ENCODE measurements around the gene GUK1.

The GUK1 gene

DNA sequence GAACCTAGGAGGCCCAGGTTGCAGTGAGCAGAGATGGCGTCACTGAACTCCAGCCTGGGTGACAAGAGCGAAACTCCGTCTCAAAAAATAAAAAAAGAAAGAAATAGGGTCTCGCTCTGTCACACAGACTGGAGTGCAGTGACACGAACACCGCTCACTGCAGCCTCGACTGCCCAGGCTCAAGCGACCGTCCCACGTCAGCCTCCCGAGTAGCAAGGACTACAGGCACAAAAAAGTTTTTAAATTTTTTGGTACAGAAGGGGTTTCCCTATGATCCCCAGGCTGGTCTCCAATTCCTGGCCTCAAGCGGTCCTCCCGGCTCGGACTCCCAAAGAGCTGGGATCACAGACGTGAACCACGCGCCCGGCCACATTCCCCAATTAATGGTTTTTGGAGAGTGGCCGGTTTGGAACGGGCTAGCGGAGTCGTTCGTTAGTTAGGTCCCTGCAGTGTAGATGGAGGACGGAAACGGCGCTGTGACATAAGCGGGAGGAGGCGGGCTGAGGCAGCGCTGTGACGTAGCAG lies 611 bp upstream of the GUK1 start:
- DNase-seq: no peak

DNA sequence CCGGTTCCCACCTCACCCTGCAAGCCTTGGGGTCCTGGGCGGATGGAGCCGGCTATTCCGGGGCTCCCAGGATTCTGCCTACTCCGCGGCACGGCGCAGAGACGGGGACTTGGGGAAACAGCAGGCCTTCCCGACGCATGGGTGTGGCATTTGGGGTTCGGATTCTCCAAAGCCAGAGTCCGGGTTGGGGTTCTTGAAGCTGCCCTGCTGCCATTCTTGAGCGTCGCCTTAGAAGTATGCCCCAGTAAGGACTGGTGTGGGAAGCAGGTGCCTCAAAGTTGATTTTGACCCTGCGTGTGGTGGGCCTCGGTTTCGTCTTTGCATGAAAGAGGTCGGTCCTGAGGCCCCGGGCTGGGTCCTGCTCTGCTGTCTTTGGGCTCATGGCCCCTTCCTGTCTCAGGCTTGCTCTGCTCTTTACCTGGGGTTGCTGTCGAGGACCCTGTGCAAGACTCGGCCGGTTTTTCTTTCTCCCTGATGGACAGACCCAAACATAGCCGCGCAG lies 696 bp downstream of the GUK1 start:
- no peak for DNase-seq

DNA sequence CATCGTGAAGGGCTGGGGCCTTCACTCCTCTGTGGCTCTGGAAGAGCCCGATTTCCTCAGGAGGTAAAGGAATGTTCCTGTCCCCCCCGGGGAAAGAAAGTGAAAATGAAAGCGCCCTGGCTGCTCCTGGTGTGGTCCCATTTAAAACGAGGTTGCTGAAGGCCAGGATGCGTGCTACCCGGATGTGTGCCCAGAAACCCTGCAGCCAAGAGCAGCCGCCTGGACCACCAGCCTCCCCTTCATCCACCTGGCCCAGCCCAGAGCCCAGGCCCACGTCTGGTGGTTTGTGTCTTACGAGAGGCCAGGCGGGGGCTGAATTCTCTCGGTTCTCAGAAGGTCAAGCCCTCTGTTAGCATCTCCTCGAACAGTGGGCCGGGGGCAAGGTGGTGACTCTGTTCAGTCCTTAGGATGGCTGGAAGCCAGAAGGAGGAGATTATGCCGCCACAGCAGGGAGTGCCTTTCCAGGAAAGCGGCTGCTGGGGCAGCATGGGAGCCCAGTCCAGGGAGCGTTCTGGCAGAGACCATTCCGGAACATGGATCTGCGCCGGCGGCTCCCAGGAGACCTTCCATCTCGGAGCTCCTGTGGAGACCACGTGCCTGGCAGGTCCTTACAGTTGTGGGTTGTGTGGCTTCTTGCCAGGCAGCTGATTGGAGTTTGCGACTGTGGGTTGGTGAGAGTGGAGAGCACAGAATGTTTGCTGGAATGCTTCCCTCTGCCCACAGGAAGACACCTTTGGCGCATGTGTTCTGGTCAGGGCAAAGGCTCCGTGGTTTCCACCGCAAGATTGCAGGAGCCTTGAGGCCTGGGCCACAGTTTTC lies 1.4 kb downstream of the GUK1 start:
- no peak for DNase-seq

DNA sequence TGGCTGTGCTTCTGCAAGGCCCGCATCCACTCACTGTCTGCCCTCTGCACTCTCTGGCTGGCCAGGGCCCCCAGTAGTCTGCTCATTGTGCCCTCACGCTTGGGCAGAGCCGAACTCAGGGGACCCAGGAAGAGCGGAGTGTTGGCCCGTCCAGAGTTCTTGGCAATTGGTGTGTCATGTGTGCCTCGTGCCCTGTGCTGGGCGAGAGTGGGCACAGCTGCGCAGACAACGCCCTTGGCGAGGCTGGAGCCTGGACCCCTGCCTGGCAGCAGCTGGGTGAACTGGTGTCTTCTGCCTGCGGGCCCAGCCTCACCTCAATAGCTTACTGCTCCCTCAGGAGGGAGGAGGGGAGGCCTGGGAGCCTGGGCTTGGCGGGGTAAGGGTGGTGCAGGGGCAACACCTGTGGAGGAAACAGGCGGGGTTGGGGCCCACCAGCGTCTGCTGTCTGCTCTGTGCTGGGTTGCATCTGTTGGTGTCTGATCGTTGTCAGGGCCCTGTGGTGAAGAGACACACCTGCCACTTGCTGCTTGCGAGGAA lies 2.1 kb downstream of the GUK1 start:
- DNase-seq: no peak

DNA sequence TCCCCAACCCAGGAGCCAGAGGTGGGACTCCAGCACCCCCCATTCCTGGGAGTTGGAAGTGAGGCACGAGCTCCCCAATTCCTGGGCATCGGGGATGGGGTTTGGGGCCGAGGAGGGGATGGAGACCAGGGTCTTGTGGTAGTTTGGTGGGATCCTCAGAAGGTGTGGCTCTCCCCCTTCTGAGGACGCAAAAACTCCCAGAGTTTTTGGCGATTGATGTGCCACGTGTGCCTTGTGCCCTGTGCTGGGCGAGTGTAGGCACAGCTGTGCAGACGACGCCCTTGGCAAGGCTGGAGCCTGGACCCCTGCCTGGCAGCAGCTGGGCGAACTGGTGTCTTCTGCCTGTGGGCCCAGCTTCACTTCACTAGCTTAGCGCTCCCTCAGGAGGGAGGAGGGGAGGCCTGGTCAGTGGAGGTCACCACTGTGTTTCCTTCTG lies 2.6 kb downstream of the GUK1 start:
- no peak for DNase-seq

DNA sequence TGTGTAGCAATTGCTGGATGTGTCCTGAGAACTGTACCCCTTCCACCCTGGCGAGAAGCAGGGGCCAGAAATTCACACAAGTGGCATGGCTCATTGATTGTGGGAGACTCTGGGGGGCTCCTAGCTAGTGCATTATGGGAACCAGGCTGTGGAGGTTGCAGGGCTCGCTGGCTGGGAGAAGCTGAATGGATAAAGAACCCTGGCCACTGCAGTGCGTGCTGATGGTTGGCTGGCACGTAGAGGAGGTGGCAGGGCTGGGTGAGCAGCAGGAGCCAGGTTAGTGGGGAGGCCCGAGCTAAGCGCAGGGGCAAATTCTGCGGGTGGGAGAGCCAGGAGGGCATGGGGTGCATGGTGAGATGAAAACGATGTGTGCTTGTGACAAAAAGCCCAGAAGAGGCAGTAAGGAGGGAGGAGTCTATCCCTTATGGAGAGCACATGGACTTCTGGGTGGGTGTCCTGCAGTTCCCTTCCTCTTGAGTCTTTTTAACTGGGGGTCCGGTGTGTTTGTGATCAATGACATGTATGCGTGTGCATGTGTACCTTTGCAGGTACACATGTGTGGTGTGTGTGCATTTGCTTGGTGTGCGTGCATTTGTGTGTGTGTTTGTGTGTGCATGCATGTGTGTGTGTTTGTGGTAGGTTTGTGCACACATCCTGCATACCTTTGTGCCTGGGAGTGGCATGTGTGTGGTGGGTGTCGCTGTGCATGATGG lies 3.6 kb downstream of the GUK1 start:
- no peak for DNase-seq

DNA sequence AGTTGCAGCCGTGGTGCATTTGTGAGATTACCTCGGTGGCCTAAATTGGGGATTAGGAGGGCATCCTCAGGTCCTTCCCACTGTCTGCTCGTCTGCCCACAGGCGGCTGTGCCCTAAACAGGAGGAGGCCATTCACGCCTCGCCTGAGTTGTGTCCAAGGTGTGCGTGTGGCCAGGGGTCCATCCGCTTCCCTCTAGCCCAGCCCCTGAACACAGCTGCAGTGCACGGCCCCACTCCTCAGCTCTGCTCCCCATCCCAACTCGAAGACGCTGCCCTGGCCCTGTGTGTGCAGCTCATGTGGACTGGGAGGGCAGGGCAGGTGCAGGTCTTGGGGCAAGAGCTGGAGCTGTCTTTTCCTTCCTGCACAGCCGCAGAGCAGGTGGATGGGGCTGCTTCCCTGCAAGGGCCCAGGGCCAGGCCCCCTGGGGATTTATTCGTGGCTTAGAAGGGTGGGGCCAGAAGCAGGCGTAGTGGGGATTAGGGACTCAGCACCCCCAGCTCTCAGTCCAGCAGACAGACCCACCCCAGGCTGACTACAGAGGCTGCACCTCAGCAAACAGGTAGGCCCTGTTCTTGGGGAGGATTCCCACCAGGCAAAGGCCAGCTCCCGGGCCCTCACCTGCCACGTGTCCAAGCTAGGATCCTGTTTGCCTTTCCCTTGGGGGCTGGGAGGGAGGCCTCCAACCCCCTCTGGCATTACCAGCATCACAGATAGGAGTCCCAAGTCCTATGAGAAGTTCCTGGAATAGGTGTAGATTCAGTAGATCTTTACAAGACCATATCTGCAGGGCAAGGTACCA lies 4.3 kb downstream of the GUK1 start:
- DNase-seq: no peak

DNA sequence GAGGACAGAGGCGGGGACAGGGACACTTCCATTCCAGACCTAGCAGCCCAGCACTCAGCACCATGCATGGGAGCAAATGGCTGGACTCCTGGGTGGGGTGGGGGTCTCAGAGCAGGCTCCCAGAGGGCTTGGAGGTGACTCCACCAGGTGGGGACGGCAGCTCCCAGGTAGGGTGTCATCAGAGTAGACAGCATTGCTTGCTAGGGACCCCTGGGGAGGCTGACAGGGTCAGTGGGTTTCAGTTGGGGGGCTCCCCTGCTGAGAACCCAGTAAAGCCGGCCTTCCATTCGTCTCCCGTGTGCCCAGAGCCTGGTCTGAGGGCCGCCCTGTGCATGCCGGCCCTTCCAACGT lies 4.9 kb downstream of the GUK1 start:
- no peak for DNase-seq

DNA sequence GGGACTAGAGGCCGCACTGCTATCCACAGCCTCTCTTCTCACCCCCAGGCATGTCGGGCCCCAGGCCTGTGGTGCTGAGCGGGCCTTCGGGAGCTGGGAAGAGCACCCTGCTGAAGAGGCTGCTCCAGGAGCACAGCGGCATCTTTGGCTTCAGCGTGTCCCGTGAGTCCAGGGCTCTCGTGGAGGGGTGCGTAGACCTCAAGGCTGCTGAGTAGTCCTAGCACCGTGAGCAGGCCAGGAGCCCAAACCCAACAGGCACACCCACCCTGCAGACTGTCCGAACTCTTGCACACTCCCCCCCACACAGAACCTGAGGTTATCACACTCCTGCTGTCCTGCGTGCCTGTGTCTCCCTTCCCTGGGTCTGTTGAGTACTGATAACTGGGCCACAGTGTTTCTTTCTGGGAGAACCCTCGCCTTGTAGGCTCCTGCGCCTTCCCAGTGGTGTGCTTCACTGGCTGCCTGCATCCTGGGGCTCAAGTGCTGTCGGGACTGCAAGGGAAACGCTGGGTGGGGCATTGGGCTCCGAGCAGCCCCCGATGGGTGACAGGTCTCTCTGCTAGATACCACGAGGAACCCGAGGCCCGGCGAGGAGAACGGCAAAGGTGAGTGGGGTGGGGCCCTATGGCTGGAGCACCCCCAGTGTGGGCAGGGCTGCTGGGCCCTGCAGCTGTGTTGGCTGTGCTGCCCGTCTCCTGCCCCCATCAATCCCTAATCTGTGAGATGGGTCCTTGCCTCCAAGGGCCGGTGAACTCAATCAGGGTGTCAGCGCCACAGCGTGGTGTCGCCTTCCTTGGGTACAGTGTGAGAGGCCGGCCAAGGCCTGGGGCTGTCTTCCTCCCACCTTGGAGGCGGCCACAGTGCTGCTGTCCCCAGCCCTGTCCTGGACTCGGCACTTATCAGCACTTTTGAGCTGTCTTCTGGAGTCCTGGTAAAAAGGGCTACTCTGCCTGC lies 5.7 kb downstream of the GUK1 start:
- no peak for DNase-seq

DNA sequence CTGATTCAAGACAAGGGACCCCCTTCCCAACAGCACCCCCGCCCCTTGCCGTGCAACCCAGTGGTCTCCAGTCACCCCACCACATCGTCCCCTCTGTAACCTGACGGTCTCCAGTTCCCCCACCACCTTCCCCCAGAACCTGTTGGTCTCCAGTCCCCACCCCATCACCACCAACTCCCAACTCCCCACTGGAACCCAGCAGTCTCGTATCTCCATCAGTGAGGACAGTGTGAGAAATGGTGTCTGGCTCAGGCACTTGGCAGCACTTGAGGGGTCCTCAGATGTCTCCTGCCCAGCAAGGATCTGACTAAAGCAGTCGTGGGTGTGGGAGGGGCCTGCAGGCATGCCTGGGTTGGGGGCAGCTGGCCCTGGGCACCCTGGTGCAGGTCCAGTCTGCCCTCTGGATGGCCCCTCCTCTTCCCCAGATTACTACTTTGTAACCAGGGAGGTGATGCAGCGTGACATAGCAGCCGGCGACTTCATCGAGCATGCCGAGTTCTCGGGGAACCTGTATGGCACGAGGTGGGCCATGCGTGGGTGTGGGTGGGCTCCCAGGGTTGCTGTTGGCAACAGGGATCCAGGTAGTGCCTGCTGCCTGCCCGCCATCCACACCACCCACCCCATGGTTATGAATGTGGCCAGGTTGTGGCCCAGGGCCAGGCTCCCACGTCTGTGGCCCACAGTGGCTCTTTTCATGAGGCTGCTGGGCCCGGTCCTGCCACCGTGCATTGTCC lies 6.5 kb downstream of the GUK1 start:
- DNase-seq: no peak

DNA sequence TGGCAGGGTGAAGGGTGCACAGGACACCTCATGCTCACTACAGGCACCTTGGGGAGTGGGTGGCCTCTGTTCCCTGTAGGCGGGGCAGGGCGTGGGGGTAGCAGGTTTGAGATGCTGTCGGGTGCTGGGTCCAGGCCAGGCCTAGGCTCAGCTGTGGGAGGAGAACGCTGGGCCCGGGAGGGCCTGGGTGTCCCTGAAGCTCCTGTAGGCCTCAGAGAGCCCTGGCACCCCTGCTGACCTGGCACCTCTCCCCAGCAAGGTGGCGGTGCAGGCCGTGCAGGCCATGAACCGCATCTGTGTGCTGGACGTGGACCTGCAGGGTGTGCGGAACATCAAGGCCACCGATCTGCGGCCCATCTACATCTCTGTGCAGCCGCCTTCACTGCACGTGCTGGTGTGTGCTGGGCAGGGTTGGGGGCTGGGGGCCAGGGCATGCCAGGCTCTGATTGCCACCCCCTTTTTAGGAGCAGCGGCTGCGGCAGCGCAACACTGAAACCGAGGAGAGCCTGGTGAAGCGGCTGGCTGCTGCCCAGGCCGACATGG lies 7.1 kb downstream of the GUK1 start:
- no peak for DNase-seq

DNA sequence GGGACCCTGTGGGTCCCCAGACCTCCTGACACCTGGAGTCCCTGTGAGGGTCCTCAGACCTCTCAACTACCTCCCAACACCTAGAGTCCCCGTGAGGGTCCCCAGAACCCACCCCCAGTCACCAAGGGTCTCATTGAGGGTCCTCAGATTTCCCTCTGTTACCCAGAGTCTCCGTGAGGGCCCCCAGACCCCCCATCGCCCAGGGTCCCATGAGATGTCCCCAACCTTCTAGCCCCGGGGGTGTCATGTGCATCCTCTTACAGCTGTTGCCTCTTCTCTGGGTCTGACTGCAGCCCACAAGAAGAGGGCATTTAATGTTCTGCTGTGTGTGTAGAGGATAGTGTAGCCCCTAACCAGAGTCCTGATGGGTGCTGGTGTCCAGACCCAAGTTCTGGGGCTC lies 7.7 kb downstream of the GUK1 start:
- no peak for DNase-seq

DNA sequence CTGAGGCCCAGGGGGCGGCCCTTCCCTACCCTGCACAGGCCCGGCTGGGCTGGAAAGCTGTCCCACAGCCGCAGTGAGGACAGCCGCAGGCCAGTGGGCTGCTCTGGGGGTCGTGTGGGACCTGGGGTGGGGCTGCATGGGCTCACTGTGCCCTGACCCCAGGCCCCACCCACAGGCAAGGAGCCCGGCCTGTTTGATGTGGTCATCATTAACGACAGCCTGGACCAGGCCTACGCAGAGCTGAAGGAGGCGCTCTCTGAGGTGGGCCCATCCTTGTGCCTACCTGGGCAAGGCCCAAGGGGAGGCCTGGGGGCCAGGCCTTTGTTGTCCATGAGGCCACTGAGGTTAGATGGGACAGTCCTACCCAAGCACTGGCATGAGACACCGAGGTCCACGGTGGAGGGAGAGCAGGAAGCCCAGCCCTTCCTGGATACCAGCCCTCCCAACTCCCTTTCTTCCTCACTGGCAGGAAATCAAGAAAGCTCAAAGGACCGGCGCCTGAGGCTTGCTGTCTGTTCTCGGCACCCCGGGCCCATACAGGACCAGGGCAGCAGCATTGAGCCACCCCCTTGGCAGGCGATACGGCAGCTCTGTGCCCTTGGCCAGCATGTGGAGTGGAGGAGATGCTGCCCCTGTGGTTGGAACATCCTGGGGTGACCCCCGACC lies 8.2 kb downstream of the GUK1 start:
- DNase-seq: no peak

DNA sequence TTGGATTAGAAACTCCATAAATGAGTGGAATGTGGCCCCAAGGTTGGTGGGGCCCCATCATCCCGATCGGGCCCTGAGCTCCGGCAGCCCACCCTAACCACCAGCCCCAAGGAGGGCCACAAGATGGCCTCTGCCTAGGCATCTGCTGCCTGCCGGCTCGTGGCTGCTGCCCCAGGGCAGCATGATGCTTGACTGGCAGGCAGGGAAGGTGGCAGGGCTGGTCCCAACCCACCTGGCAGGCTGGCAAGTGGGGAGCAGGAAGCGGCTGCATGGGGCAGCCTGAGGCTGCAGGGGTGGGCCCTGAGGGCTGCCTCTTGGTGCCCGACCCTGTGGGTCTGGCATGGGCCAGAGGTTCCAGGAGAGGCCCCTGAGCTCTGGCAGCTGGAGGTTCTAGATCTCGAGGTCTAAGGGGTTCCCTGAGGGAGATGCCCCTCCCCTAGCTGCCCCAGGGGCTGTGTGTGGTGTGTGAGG lies 8.9 kb downstream of the GUK1 start:
- no peak for DNase-seq

DNA sequence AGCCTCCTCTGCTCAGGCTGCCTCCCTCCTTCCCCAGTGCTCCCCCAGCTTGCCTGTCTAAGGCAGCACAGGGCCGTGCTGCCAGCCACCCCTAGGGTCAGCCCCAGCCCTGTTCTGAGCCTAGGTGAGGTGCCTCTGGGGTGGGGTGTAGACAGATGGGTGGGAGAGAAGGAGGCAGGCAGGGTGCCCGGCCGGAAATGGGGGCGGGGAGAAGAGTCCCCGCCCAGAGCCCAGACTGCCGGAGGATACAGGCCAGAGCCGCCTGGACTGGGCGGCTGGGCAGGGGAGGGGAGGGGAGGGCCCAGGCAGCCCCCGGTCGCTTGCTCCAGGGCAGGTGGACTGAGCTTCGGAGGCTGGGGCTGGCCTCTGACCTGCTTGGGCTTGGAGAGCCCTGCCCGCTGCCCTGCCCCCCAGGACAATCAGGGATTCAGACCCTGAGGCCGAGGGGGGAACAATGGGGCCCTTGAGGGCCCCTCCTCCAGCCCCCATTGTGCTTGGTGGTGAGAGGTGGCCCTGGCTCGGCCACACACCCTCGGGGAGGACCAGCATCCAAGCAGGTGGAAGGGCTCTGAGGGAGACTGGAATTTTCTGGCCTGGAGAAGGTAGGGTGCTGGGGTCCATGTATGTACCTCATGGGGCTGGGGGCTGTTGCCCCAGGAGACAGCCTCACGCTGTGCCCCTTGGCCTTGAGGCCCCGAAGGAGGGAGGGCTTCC lies 9.5 kb downstream of the GUK1 start, which contains the start of gene GJC2:
GJC2 (plus strand) TSS at position 525 of the 714 bp plus-strand sequence. CDS start 7,829 bp downstream, outside the sequence.
- no peak for DNase-seq

DNA sequence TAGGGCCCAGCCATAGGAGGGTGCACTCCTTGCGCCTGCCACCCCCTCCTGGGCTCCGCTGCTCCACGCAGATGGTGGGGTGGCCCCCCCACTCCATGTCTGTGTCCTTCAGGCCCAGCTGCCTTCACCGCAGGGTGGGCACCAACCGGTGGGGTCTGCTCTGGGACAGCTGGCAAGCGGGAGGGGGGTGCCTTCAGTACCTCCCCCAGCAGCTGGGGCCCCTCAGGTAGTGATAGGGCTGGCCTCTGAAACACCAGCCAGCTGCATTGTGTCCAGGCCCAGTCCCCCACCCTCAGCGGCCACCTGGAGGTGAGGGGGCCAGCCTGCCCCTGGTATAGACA lies 10.0 kb downstream of the GUK1 start:
- DNase-seq: no peak

DNA sequence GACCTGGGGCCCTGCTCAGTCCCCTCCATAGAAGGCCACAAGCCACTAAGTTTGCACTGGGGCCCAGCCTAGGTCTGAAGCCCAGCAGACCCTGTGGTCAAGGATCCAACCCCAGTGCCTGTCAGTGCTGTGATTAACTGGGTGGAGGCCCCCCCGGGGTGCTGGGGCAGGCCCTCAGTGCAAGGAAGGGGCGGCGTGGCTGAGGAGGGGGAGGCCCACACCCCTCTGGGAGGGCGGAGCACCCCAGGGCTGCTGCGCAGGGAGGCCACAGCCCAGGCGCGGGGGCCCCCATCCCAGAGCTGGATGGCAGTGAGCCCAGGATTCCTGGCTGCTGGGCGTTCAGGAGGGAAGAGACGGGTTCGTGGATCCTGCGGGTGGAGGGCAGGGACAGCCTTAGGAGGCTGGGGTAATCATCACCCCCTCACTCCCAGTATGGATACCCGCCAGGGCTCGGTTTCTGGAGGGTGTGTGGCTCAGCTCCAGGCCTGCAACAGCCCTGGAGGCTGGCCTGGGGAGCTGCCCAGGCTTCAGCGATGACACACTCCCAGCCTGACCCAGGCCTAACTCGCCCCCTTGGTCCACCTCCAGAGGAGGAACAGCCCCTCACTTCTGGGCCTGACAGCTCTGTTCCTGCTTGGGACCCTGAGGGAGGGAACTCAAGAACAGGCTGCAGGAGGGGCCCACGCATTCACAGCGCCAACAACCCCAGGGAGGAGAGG lies 10.5 kb downstream of the GUK1 start:
- DNase-seq: no peak

DNA sequence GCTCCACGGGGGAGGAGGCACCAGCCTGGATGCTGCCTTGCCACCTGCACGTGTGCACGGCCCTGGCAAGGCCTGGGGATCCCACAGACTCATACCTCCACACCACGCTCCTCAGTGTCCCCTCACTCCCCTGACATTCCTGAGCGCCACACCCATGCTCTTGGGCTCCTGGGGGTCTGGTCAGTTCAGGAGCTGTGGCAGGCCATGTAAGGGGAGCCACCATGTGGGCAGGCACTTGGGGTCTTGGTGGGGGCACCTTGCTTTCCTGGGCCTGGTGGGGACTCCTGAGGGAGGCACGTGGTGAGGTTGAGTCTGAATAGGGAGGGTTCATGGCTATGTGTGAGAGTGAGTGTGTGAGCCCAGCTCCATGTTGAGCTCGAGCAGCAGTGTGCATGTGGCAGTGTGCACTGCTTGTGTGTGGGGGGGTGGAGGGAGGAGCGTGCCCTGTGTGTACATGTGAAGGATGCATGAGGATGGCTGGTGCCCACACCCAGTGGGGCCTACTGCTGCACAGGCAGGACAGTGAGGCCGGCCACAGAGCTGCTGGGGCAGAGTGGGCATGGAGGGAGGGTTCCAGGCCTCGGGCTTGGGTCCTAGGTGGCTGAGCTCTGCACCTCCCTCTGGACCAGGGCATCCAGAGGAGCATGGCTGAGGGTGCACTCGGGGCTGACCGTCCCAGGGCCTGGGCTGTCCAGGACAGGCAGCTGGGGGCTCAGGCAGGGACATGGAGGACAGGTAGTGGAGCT lies 11.3 kb downstream of the GUK1 start:
- no peak for DNase-seq

Data from NCI-H2029 (cell line).